Breast epithelium (tissue), 3 donors: ENCODE results near the gene TBXAS1.

Experiments
- CTCF ChIP-seq, 3 donors: fragments of 450-650 bp; IDR thresholded peaks; one replicate each; pipeline ENCODE4 v1.5.1; 2016 to 2017; ENCODE audit warnings: antibody characterized with exemption in 3 of 3, mild to moderate bottlenecking in 3 of 3, moderate library complexity in 3 of 3
- POLR2AphosphoS5 ChIP-seq, 3 donors: sonication (generic); formaldehyde crosslinking; IDR thresholded peaks; one replicate each; pipeline ENCODE4 v1.6.1; 2017; ENCODE audit warnings: antibody characterized with exemption in 3 of 3

GRCh38 chr7:139941866-139942265, 112.8 kb downstream of the TBXAS1 start:
- TF ChIP-seq CTCF (IDR thresholded peaks at IDR 0.05) (no peak), POLR2AphosphoS5 (IDR thresholded peaks at IDR 0.05) (no peak)
